ENCODE data around the gene CCDC178.
A peak's percentile ranks its signal among the peaks of the same experiment; 100 is the strongest.
"Not testable (repeated sequence)": the region's sequence is repeated elsewhere in the genome, so short reads cannot be mapped to it uniquely, and the experiment has no call there.

CCDC178 gene

DNA sequence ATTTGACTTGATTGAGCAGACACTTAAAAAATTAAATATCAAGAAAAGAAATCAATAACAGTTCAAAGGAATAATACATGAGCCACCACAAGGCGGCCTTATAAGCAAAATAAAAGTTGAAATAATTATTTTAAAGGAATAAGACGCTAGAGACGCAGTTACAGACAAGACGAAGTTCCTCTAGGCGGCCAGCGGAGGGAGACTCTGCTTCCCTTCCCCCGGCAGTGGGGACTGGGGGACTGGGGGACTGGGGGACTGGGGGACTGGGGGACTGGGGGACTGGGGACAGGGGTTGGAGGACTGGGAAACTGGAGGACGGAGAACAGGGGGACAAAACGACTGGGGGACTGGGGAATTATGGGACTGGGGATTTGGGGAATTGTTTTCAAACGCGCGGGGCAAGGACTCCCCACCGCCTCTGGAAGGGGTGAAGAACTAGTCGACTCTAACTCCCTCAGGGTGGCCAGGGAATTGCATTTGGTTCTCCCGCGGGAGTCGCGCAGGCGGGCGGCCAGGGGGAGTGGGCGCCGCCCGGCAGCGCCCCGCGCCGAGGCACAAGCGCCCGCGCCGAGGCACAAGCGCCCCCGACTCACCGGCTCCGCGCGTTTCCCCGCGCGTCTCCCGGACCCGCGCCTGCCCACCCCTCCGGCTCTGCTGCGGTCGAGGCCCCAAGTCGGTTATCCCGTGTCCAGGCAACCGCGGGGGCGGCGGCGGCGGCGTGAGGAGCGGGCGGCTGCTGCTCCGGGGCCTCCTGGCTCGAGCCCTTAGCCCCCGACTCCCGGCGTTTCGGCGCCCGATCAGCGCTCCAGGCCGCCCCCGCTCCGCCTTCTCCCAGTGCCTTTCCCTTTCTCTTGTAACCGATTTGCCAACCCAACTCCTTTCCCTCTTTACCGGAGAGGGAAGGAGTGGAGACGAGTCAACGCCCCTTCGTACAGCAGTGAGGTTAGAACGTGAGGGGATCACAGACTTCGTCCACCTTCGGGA is at the start of gene CCDC178:
CCDC178 (minus strand) TSS at position 662 of the 984 bp plus-strand sequence. CDS start 28,633 bp downstream, outside the sequence.
- peak; percentile 55 for DNase-seq (ENCODE audit: low read depth, low spot score)

- DNase-seq (ENCODE audit: low read depth, low spot score): no peak
Observed at GRCh38 chr18:33483908-33484307, 43.4 kb upstream of the CCDC178 start.

DNA sequence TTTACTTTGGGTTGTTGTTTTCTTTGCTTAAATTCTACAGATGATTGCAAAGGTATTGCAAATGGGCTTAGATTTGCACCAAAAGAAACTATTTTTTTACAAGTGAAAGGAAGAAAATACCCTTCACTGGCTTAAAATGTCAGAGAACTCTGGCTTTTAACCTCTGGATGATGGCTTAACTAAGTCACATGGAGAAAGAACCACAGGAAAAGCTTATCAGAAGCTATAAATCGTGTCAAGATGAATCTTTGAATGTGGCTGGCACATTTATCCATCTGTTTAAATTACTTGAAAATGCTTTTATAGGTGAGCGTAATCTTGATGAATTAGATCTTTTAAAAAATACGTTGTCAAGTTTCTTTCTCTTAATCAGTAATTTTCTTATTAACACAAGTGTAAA is 32.0 kb upstream of the CCDC178 start:
- no peak for DNase-seq (ENCODE audit: low read depth, low spot score)

- peak; percentile 39 for DNase-seq (ENCODE audit: low read depth, low spot score)
Observed at GRCh38 chr18:33470216-33470615, 29.7 kb upstream of the CCDC178 start.

DNA sequence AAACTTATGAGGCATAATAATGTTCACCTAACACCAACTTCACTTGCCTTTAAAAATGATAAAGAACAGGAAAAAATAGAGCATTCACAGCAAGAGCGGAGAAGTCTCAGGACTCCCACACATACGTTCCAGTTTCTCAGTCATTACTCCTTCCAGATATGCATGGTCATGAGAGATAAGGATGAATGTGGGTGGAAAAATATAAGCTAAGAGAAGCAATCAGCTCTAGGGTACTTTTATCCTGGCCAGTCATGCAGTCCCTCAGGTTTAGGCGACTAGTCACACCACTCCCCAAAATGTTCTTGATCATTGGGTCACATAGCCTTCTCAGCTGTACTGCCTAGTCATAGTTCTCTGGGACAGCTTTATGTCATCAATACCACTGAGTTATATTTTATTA is 29.2 kb upstream of the CCDC178 start:
- no peak for DNase-seq (ENCODE audit: low read depth, low spot score)

- DNase-seq (ENCODE audit: low read depth, low spot score): no peak
Observed at GRCh38 chr18:33467531-33467930, 27.0 kb upstream of the CCDC178 start.

GRCh38 chr18:33466822-33467221 is 26.3 kb upstream of the CCDC178 start:
- no peak for DNase-seq (ENCODE audit: low read depth, low spot score)

GRCh38 chr18:33460681-33461080 is 20.2 kb upstream of the CCDC178 start:
- no peak for DNase-seq (ENCODE audit: low read depth, low spot score)

GRCh38 chr18:33459612-33460011 is 19.1 kb upstream of the CCDC178 start:
- no peak for DNase-seq (ENCODE audit: low read depth, low spot score)

DNA sequence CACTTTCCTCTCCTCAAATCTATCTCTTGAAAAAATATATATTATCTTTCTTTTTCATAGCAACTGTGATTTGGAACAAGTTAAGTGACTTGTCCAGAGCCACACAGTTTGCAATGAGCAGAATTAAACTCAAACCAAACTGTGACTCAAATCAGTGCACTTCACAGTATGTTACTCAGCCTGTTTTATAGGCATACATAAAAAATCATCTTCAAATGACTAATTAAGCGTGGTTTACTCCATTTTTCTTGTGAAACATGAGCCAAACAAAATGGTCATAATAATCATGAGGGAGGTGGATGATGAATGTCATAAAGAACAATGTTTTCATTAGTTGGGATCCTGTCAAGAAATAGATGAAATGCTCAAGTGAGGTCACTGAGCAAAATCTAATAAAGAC is 6.1 kb upstream of the CCDC178 start:
- DNase-seq (ENCODE audit: low read depth, low spot score): no peak

- DNase-seq (ENCODE audit: low read depth, low spot score): no peak
Observed at GRCh38 chr18:33444709-33445108, 4.2 kb upstream of the CCDC178 start.

GRCh38 chr18:33432857-33433256 is 7.7 kb downstream of the CCDC178 start:
- no peak for DNase-seq (ENCODE audit: low read depth, low spot score)

- DNase-seq (ENCODE audit: low read depth, low spot score): no peak
Observed at GRCh38 chr18:33427549-33427948, 13.0 kb downstream of the CCDC178 start.

DNA sequence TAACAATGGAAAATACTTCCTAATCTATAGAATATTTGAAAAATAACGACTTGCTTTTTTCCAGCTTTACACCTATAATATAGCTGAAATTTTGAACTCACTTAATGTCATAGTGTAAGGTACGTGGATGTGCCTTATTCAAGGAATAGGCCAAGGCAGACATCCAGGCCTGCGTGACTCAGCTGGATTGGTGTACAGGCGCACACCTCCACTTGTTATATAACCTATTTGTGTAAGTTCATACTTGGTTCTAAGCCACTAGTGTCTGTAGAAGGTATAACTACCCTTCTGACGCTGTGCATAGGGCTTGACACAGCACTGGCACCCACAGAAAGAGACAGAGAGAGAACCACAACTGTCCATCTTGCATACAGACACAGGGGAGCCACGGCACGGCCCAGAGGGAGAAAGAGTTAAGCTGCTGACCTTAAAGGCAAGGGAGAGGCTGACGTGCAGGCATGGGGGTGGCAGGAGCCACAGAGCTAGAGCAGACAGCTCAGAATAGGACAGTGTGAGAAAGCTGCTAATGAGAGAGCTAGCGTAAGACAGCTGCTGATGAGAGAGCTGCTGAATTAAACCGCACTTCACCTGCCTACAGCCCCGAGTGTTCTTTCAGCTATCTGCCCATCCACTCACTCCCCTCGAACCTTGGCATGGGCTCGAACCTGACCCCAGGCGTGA is 16.1 kb downstream of the CCDC178 start:
- no peak for DNase-seq (ENCODE audit: low read depth, low spot score)

DNA sequence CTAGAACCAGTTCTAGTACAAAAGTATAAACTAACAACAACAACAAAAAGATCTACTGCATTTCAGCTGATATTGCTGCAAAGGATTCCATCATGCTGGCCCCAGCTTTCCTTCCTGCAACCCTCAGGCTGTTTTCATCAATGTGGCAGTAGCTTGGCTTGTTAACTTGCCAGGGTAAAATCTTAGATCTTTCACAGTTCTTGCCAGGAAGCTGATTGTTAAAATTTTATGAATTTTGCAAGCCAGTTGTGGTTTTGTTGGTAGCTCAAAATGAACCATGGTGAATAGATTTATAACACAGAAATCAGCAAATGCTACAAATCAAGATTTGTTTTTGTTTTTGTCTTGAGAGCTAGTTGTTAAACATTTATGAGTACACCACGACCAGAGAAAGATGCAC is 19.3 kb downstream of the CCDC178 start:
- DNase-seq (ENCODE audit: low read depth, low spot score): no peak

DNA sequence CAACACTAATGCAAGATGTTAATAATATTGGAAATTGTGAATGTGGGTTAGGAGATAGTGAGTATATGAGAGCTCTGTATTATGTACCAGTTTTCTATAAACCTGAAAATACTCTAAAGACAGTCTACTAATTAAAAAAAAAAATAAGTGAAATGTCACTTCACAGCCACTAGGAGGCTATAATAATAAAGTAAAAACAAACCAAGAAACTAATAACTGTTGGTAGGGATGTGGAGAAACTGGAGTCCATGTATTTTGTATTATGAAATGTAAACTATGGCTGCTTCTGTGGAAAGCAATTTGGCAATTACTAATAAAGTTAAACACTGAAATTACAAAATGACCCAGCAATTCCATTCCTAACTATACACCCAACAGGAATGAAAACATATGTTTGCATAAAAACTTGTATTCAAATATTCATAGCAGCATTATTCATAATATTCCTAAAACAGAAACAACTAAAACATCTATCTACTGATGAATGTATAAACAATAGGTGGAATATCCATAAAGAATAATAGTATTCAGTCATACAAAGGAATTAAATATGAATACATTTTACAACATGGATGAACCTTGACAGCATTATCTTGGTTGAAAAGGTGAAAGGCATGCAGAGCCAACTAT is 36.2 kb downstream of the CCDC178 start:
- no peak for DNase-seq (ENCODE audit: low read depth, low spot score)

DNA sequence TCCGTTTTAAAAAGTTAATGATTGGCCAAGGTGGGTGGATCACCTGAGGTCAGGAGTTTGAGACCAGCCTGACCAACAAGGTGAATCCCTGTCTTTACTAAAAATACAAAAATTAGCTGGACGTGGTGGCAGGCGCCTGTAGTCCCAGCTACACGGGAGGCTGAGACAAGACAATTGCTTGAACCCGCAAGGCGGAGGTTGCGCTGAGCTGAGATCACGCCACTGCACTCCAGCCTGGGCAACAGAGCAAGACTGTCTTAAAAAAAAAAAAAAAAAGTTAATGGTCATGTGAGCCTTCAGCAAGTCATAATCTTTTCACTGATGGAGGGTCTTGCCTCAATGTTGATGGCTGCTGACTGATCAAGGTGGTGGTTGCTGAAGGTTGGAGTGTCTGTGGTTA is 41.6 kb downstream of the CCDC178 start:
- DNase-seq (ENCODE audit: low read depth, low spot score): not testable (repeated sequence)

DNA sequence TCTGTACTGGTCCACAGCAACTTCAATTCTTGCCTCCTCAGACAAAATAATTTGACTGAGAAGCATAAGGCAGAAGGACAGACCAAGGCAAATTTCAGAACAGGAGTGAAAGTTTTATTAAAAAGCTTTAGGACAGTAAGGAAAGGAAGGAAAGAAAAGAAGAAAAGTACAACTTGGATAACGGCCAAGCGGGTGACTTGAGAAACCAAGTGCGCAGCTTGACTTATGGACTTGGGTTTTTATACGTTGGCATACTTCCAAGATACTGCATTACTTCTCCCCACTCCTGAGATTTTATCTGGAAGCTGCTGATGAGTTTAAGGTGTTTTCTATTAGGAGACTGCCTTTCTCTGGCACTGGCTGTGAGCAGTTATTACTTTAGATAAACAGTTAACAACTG is 64.7 kb downstream of the CCDC178 start:
- no peak for DNase-seq (ENCODE audit: low read depth, low spot score)

DNA sequence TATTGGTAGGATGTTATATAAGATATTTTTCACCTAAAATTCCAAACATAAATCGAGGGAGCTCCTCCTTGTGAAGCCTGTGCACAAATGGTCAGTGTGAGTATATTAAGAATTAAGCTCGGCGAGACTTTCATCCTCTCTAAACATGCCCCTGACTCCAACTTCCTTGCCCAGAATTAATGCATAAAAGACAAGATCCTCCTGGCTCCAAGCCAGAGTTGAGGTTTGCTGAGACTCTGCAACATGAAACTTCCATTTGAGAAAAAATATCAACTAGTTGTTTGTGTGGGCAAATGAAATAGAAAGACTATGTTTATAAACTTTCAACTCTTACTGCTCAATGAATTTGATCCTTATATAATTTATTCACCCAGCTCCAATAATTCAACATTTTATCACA is 68.1 kb downstream of the CCDC178 start:
- DNase-seq (ENCODE audit: low read depth, low spot score): peak; percentile 33

DNA sequence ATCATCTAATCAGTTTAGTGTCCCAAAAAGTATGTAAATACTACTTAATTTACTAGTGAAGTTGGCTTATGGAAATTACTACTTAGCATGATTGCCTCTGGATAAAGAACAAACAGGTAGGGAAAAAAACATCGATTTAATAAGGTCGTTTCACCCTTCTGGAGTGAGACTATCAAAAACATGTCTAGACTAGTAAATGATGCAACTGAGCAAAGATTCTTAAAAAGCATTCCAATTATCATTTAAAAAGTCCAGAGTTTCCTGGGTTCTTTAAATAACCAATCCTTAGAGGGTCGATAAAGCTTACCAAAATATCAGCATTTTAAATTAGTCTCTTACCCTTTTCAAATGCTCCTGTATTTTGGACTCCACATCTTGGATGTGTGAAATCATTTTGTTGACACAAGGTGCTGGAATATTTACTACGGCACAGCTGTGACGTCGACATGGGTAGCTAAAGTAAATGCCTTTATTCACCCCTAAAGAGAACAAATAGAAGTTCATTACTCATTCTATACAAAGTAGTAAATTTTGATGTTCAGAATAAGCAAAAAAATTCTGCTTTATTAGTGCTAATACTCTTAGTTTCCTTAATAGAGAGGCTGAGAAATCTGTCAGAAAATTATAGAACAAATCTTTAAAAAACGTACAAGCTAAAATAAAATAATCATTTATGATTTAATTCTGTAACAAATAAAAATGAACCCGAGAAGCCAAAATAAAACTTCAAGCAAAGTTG is 70.6 kb downstream of the CCDC178 start:
- DNase-seq (ENCODE audit: low read depth, low spot score): no peak

DNA sequence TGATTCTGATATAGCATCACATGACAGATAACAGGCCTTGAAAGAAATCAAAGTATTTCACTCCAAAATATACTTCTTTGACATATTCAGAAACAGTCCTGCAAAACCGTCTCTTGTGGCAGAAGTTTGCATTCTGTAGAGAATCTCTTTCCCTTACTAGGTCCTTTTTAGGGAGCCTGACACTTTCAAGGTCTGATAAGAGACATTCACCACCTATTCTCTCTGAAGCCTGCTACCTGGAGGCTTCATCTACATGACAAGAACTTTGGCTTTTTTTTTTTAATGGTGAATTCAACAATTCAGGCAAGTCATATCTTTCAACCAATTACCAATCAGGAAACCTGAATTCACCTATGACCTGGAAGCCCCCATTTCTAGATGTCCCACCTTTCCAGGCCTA is 83.8 kb downstream of the CCDC178 start:
- DNase-seq (ENCODE audit: low read depth, low spot score): no peak

DNA sequence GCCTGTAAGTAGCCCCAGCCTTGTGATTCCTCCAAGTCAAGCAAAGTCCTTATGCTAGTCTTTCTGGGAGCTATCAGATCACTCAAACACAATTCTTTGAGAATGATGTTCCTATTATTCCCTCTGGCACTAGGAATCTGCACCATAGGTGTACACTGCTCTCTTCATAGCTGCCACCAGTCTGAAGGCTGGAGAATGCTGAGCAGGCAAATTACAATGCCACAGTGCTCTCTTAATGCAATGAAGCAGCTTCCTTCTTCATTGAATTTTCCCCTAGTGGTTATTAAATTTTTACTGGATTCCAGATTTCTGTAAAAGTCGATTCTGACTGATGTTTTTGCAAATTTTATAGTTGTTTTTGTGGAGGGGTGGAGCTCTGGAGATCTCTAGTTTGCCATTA is 84.8 kb downstream of the CCDC178 start:
- no peak for DNase-seq (ENCODE audit: low read depth, low spot score)
